Measurements from ENCODE around the gene LRRC4C.

The LRRC4C gene

GRCh38 chr11:41383768-41384167 lies 75.7 kb downstream of the LRRC4C start:
- TF ChIP-seq, protein P1, sequence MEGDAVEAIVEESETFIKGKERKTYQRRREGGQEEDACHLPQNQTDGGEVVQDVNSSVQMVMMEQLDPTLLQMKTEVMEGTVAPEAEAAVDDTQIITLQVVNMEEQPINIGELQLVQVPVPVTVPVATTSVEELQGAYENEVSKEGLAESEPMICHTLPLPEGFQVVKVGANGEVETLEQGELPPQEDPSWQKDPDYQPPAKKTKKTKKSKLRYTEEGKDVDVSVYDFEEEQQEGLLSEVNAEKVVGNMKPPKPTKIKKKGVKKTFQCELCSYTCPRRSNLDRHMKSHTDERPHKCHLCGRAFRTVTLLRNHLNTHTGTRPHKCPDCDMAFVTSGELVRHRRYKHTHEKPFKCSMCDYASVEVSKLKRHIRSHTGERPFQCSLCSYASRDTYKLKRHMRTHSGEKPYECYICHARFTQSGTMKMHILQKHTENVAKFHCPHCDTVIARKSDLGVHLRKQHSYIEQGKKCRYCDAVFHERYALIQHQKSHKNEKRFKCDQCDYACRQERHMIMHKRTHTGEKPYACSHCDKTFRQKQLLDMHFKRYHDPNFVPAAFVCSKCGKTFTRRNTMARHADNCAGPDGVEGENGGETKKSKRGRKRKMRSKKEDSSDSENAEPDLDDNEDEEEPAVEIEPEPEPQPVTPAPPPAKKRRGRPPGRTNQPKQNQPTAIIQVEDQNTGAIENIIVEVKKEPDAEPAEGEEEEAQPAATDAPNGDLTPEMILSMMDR (IDR thresholded peaks at IDR 0.05), result no peak
- no peak for TF ChIP-seq ZFX (IDR thresholded peaks at IDR 0.05; ENCODE audit: borderline replicate concordance)

GRCh38 chr11:41382927-41383326 lies 76.5 kb downstream of the LRRC4C start:
- TF ChIP-seq ZFX (IDR thresholded peaks at IDR 0.05; ENCODE audit: borderline replicate concordance), result no peak
- TF ChIP-seq, protein P1 (IDR thresholded peaks at IDR 0.05), result no peak
- no peak overlapping the region for H3K27ac ChIP-seq

More at GRCh38 chr11:41383768-41384167, 75.7 kb downstream of the LRRC4C start:
- H3K27ac ChIP-seq, result no peak overlapping the region

GRCh38 chr11:41379084-41379483 lies 80.4 kb downstream of the LRRC4C start:
- H3K27ac ChIP-seq, result peak overlapping the region; percentile 84
- TF ChIP-seq, protein P1 (IDR thresholded peaks at IDR 0.05), result no peak

DNA sequence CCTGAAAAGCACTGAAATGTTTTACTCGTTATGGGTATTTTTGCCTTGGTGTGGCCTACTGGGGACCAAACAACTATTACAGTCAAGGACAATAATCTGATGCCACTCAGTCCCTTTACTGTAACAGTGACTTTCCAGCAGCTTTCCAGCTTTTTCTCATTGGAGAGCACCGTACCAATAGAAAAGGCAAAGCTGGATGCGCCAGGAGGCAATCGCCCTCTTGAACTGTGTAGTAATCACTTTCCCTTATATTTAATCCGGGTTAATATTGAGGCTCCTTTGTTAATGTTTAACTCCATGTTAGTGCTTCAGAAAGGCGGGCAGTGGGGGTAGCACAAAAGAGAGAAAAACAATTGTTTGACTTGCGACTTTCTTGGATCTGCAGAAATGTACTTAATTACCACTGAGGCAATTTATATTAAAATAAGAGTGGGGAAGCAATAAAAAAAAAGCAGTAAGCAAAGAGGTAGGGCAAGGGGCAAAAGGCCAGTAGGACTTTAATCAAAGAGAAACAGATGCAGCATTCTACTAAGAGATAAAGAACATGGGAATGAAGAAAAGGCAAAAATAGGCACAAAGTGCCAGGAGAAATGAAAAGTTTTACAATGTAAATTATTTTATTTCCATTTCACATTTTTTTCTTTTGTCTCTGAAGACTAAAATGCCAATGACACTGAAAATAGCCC lies 81.6 kb downstream of the LRRC4C start:
- H3K27ac ChIP-seq, result peak overlapping the region; percentile 84
- TF ChIP-seq ZFX (IDR thresholded peaks at IDR 0.05; ENCODE audit: borderline replicate concordance), result no peak
- TF ChIP-seq, protein P1 (IDR thresholded peaks at IDR 0.05), result no peak

DNA sequence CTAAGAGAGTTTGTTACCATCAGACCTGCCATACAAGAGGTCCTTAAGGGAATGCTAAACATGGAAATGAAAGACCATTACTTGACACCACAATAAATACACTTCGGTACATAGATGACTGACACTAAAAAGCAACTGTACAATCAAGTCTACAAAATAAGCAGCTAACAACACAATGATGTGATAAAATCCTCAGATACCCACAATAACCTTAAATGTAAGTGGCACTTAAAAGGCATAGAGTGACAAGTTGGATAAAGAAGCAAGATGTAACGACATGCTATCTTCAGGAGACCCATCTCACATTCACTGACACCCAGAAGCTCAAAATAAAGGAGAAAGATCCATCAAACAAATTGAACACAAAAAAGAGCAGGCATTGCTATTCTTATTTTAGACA lies 107.6 kb downstream of the LRRC4C start:
- no peak overlapping the region for H3K27ac ChIP-seq
- TF ChIP-seq ZFX (IDR thresholded peaks at IDR 0.05; ENCODE audit: borderline replicate concordance), result no peak
- TF ChIP-seq, protein P1 (IDR thresholded peaks at IDR 0.05), result no peak

DNA sequence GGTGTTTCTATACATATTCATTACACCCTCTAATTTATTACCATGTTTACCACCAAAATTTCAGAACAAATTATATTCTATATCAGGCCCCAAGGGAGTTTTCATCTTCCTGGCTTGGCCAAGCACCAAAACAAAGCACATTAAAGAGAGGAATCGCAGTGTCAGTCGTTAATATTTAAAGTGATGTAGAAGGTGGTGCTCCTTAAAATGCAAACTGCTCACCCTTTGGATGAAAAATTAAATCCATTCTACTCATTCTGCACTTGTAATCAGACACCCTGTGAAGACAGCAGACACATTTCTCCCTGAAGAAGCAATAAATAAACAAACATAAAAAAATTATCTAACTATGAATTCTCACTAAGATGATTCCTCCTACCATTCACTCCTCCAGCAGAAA lies 113.4 kb downstream of the LRRC4C start:
- TF ChIP-seq, protein P1 (IDR thresholded peaks at IDR 0.05), result no peak
- no peak for TF ChIP-seq ZFX (IDR thresholded peaks at IDR 0.05; ENCODE audit: borderline replicate concordance)
- H3K27ac ChIP-seq, result no peak overlapping the region

DNA sequence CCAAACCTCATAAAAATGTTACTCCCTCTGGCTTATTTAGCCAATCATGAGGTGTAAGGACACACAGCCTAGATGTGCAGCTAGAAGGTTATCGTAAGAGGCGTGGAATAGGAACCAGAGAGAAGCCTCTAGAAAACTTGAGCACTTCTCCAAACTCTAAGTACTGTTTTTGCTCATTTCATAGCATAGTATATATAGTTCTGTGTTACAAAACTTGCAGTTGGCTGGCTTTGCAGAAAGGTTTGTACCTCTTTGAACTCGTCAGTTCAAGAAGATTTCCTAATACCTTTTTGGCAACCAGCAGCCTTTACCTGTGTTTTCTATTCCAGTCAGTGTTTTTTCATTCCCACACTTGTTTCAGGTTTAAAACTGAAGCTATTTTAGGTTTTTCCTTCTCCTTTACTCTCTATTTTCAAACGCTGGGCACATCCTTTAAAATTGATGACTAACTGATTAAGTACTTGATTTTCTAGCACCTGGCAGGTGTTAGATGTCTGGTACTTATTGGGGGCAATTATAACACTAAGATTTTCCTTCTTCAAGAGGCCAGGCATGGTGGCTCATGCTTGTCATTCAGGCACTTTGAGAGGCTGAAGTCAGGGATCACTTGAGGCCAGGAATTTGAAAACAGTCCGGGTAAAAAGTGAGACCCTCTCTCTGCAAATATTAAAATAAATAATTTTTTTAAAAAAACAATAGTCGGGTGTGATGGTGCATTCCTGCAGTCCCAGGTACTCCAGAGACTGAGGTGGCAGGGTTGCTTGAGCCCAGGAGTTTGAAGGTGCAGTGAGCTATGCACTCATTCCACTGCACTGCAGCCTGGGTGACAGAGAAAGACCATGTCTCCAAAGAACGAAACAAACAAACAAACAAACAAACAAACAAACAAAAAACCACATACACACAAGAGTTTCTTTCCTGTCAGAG lies 125.2 kb downstream of the LRRC4C start:
- TF ChIP-seq, protein P1 (IDR thresholded peaks at IDR 0.05), result no peak
- no peak for TF ChIP-seq ZFX (IDR thresholded peaks at IDR 0.05; ENCODE audit: borderline replicate concordance)
- no peak overlapping the region for H3K27ac ChIP-seq

All from 22Rv1 (cell line).